Activated naive CD4-positive, alpha-beta T cell treated with anti-CD3 and anti-CD28 coated beads for 36 hours (primary cell): ENCODE measurements around the gene JAZF1. TPM values are rescaled to one million over a fixed set of nuclear protein-coding genes. Genes with fewer than 3 reads are reported as not detected.
"Not testable (repeated sequence)": the region's sequence is repeated elsewhere in the genome, so short reads cannot be mapped to it uniquely, and the experiment has no call there.

Experiments
- CTCF ChIA-PET: fragments of 350-600 bp; sonication (Branson Sonifier 250); formaldehyde crosslinking; loops from one replicate; lab custom pipeline; 2021; ENCODE audit warnings: antibody characterized with exemption; lab: Charles Lee
- DNase-seq: peaks from one replicate; pipeline ENCODE4 v3.0.0-alpha.2; 2020
- H3K27ac Mint-ChIP-seq: one replicate; pipeline ENCODE4 v1.8.0; 2021; ENCODE audit warnings: mild to moderate bottlenecking, mixed read lengths
- H3K27me3 Mint-ChIP-seq: one replicate; pipeline ENCODE4 v1.8.0; 2021; ENCODE audit warnings: low read depth, mixed read lengths
- H3K36me3 Mint-ChIP-seq: one replicate; pipeline ENCODE4 v1.8.0; 2021; ENCODE audit warnings: low read depth, mixed read lengths
- H3K4me1 Mint-ChIP-seq: one replicate; pipeline ENCODE4 v1.8.0; 2021; ENCODE audit warnings: low read depth, mixed read lengths
- H3K4me3 Mint-ChIP-seq: one replicate; pipeline ENCODE4 v1.8.0; 2021; ENCODE audit warnings: mild to moderate bottlenecking, moderate library complexity, mixed read lengths
- H3K9me3 Mint-ChIP-seq: one replicate; pipeline ENCODE4 v1.8.0; 2021; ENCODE audit warnings: mixed read lengths
- intact Hi-C: fragments of 100-400 bp; cut with micrococcal nuclease; formaldehyde crosslinking; loops from one replicate; pipeline ENCODE4 v1.15.1; 2023
- total RNA-seq, 2 experiments: library from RNA; stranded (reverse); gene quantifications; one replicate each; pipeline ENCODE4 v1.2.3, GENCODE V29; 2021

The JAZF1 gene
- total RNA-seq, 2 experiments from 2014 or later, result 3.4 to 4.7 TPM

DNA sequence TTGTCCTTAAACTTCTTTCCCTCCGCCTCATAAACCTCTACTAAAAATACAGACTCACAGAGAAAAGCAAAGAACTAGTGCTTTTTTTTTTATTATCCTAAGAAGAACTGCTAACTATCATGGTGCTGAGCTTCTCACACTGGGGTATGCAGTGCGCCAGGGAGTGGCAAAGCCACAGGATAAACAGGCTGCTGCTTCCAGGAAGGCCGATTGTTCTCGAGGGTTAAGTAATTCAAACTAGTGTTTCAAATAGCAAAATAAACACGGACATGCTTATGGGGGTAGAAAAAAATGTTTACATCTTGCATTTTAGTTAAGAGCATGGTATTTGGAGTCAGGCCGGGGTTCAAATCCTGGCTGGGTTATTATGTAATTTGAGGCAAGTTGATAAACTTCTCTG is 283.6 kb downstream of the JAZF1 start:
- no peaks in the 10 kb centered on the region for H3K27me3 Mint-ChIP-seq
- no peak overlapping the region for H3K27ac Mint-ChIP-seq
- no peaks in the 10 kb centered on the region for H3K9me3 Mint-ChIP-seq
- peaks cover 6% of the 10 kb centered on the region for H3K36me3 Mint-ChIP-seq
- no peak for DNase-seq
- H3K4me1 Mint-ChIP-seq, result peaks cover 35% of the 10 kb centered on the region
- CTCF ChIA-PET, result no interaction called here
- H3K4me3 Mint-ChIP-seq, result no peak overlapping the region
- intact Hi-C loops, result no loop called here

DNA sequence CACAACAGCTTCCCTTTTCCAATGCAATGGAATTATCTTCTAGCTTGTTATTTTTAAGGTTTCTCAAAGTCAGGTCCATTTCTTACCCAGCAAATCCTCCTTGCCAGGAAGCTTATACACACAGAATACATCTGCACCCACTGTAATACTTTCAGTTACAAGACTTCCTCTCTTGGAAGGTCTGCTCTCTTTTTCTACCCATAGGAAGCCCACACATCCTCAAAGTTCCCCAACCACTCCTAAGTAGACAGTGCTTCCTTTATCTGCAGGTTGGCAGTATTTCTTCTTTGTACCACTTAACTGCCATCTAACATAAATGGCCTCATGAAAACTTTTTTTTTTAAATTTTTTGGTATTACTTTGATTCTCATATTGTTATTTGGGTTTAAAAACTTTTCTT is 285.0 kb downstream of the JAZF1 start:
- Mint-ChIP-seq H3K9me3 (no peaks in the 10 kb centered on the region), H3K27me3 (no peaks in the 10 kb centered on the region), H3K4me1 (peaks cover 27% of the 10 kb centered on the region), H3K4me3 (no peak overlapping the region), H3K36me3 (peaks cover 6% of the 10 kb centered on the region), H3K27ac (no peak overlapping the region)
- CTCF ChIA-PET, result interaction anchor here (1.0 kb wide), 1 partner anchor 16 kb away, joined by 3 read pairs; no protein-coding TSS in a partner anchor
- no peak for DNase-seq
- intact Hi-C loops, result no loop called here

DNA sequence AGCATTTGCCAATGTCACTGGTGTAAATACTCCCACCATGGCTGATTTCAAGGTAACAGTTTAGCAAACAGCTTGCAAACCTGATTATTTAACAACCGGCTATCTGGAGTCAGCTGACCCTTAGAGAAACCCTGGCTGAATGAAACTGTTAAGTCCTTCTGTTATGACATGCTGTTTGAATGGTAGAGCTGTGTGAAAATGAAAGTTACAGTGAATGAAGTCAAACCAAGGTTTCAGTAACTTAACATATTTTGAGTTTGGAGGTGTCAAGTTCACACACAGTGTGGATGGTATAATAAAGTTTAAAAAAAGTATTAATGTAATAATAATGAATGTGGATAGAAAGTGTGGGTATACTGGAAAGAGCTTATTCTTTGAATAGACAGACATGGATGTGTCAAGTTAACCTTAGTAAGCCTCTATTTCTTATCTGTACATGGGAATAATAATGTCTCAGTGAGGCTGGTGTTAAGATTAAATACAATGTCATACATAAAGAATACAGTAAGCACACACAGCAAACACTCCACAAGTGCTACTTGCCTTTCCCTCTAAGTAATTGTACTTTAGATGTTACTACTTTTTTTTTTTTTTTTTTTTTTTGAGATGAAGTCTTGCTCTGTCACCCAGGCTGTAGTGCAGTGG is 290.3 kb downstream of the JAZF1 start:
- intact Hi-C loops, result no loop called here
- H3K27me3 Mint-ChIP-seq, result no peaks in the 10 kb centered on the region
- CTCF ChIA-PET, result no interaction called here
- H3K36me3 Mint-ChIP-seq, result peaks cover 10% of the 10 kb centered on the region
- H3K4me3 Mint-ChIP-seq, result no peak overlapping the region
- peaks cover 2% of the 10 kb centered on the region for H3K9me3 Mint-ChIP-seq
- H3K27ac Mint-ChIP-seq, result no peak overlapping the region
- DNase-seq, result no peak
- peaks cover under 1% of the 10 kb centered on the region for H3K4me1 Mint-ChIP-seq

DNA sequence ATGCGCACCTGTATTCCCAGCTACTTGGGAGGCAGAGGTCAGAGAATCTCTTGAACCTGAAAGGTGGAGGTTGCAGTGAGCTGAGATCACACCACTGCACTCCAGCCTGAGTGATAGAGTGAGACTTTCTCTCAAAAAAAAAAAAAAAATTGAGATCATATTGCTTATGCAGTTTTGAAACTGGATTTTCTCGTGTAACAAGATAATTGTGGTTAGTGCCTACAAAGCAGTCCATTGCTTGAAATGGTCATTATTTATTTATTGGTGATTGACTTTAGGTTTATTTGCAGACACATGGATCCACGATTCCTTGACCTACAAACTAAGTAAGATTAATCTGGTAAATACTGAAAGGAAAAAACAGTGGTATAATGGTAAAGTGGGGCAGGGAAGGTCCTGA is 290.8 kb downstream of the JAZF1 start:
- H3K36me3 Mint-ChIP-seq, result peaks cover 10% of the 10 kb centered on the region

DNA sequence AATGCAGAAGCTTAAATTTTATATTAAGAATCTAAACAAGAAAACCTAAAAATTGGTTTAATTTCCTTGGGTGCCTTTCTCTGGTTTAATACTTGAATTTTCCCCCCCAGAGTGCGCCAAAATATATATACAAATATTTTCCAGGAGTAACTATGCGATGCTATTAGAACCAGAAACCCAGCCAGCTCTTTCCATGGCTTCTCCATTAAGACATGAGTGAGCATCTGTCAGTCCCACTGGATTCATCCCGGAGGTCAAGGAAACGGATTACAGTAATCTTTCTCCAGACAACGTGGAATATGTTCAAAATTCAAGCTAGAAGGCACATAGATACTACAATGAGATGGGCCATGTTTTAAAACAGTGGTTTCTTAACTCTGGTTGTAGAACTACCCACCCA is 291.9 kb downstream of the JAZF1 start:
- Mint-ChIP-seq H3K27ac (no peak overlapping the region), H3K27me3 (no peaks in the 10 kb centered on the region), H3K4me3 (no peak overlapping the region), H3K4me1 (no peaks in the 10 kb centered on the region), H3K36me3 (peaks cover 8% of the 10 kb centered on the region), H3K9me3 (peaks cover 2% of the 10 kb centered on the region)
- no peak for DNase-seq
- intact Hi-C loops, result no loop called here
- CTCF ChIA-PET, result interaction anchor here (1.0 kb wide), 1 partner anchor 28 kb away, joined by 3 read pairs; no protein-coding TSS in a partner anchor

More for the DNA sequence above, 290.8 kb downstream of the JAZF1 start:
- no peak for DNase-seq
- H3K4me1 Mint-ChIP-seq, result no peaks in the 10 kb centered on the region
- peaks cover 2% of the 10 kb centered on the region for H3K9me3 Mint-ChIP-seq
- CTCF ChIA-PET, result no interaction called here
- H3K4me3 Mint-ChIP-seq, result no peak overlapping the region
- H3K27me3 Mint-ChIP-seq, result no peaks in the 10 kb centered on the region
- H3K27ac Mint-ChIP-seq, result no peak overlapping the region
- intact Hi-C loops, result no loop called here

DNA sequence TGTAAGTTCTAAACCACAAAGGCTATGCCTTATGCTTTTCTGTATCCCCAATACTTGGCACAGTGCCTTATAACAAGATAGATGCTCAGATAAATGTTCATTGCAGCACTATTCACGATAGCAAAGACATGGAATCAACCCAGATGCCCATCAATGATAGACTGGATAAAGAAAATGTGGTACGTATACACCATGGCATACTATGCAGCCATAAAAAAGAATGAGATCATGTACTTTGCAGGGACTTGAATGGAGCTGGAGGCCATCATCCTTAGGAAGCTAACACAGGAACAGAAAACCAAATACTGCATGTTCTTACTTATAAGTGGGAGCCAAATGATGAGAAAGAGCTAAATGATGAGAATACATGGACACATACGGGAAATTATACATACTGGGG is 293.9 kb downstream of the JAZF1 start:
- CTCF ChIA-PET, H3K4me3 Mint-ChIP-seq, H3K27me3 Mint-ChIP-seq, H3K4me1 Mint-ChIP-seq, H3K9me3 Mint-ChIP-seq, intact Hi-C loops, H3K36me3 Mint-ChIP-seq, H3K27ac Mint-ChIP-seq, DNase-seq: not testable (repeated sequence)

DNA sequence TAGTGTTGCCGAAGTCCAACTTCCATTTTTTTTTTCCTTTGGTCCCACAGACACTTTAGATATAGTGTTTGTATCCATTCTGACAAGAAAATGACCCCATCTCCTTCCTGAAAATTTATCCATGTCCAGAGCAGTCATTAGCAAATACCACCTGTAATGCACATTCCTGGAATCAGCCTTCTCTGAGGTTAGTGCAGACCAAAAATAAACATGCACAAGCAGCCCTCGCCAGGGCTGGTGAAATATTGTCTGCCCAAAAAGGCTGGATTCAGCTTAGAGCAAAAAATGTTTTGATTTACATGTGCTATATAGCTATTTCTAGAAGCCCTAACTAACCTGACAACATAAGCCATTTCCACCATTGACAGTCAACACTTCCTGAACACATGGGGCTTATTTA is 294.9 kb downstream of the JAZF1 start:
- CTCF ChIA-PET, result no interaction called here
- H3K27ac Mint-ChIP-seq, result no peak overlapping the region
- no peak overlapping the region for H3K4me3 Mint-ChIP-seq
- no peaks in the 10 kb centered on the region for H3K4me1 Mint-ChIP-seq
- no peaks in the 10 kb centered on the region for H3K27me3 Mint-ChIP-seq
- H3K9me3 Mint-ChIP-seq, result peaks cover 2% of the 10 kb centered on the region
- no peak for DNase-seq
- H3K36me3 Mint-ChIP-seq, result peaks cover 4% of the 10 kb centered on the region
- intact Hi-C loops, result no loop called here

DNA sequence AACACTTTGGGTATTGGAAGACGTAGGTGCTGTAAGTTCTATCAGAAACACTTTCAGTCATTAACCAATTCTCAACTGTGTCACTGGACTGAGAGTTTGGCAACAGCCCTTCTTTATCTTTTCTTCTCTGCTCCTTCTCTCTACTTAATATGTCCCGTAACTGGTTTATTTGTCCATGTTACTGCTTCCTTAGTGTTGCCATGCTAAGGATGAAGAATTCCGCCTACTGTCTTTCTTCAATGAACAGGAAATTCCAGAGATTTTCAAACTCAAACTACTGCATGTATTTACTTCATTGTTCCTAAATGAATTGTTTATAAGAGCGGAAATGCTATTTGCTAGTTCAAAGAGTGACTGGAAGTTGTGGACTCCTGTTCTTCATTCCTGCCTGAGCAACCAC is 296.9 kb downstream of the JAZF1 start:
- intact Hi-C loops, result no loop called here

DNA sequence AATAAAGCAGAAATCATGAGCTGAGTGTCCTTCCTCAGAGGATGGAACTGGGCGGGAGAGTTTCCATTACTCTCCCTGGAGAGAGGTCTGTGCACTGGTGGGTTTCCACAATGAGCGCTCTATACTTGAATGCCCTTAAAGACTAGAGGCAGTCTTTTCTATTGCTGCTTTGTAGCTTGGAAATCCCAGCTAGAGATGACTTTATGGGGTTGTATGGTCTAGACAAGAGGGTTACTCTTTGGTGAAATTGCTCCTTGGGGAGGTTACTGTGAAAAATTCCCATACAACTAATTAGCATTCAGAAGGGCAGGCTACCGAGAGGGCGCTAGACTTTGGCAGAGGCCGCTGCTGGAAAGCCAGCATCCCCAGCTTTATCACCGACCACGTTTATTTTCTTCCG is 303.8 kb downstream of the JAZF1 start:
- intact Hi-C loops, result no loop called here
- Mint-ChIP-seq H3K4me3 (no peak overlapping the region), H3K27ac (no peak overlapping the region), H3K9me3 (no peaks in the 10 kb centered on the region), H3K4me1 (no peaks in the 10 kb centered on the region), H3K36me3 (no peaks in the 10 kb centered on the region), H3K27me3 (no peaks in the 10 kb centered on the region)
- DNase-seq, result no peak
- CTCF ChIA-PET, result no interaction called here

More for the DNA sequence above, 296.9 kb downstream of the JAZF1 start:
- no peak overlapping the region for H3K4me3 Mint-ChIP-seq
- peaks cover 2% of the 10 kb centered on the region for H3K9me3 Mint-ChIP-seq
- CTCF ChIA-PET, result no interaction called here
- H3K4me1 Mint-ChIP-seq, result no peaks in the 10 kb centered on the region
- H3K27me3 Mint-ChIP-seq, result no peaks in the 10 kb centered on the region
- peaks cover 4% of the 10 kb centered on the region for H3K36me3 Mint-ChIP-seq
- H3K27ac Mint-ChIP-seq, result no peak overlapping the region
- no peak for DNase-seq

DNA sequence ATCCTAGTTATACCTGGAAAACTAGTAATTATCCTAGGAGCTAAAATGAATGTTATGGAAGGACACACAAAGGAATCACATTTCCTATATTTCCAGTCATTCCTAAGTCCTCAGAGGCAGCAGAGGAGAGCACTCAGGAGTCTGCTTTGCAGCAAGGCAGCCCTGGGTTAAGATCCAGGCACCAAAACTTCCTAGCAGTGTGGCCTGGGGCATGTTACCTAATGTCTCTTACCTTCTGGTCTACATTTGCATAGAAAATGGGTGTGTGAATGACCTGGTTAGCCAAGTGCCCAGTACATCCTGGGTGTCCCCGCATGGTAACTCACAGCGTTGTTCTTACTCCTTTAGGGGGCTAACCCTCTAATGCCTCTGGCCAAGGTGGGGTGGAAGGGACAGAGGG is 304.8 kb downstream of the JAZF1 start:
- CTCF ChIA-PET, result no interaction called here
- H3K36me3 Mint-ChIP-seq, result no peaks in the 10 kb centered on the region
- no peaks in the 10 kb centered on the region for H3K27me3 Mint-ChIP-seq
- H3K9me3 Mint-ChIP-seq, result no peaks in the 10 kb centered on the region
- intact Hi-C loops, result no loop called here
- no peak for DNase-seq
- no peak overlapping the region for H3K4me3 Mint-ChIP-seq
- no peaks in the 10 kb centered on the region for H3K4me1 Mint-ChIP-seq
- H3K27ac Mint-ChIP-seq, result no peak overlapping the region

DNA sequence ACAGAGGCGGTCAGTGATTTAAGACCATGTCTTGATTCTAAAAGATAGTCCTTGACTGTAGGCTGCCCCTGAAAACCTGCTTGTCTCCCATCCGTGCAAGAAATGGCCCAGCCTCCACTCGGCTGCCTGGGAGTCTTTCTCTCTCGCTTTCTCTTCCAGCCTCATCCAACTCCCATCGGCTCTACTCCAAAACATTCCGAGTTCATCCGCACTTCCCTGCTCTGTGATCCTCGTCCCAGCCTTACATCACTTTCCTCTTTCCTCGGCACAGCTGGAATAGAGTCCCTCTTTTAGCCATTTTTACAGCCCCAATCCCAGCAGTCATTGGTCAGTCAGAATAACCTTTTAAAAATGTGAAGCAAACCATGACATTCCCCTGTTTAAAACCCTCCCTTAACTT is 305.5 kb downstream of the JAZF1 start:
- DNase-seq, result no peak
- Mint-ChIP-seq H3K4me1 (no peaks in the 10 kb centered on the region), H3K4me3 (no peak overlapping the region), H3K27ac (no peak overlapping the region), H3K9me3 (no peaks in the 10 kb centered on the region), H3K27me3 (no peaks in the 10 kb centered on the region), H3K36me3 (no peaks in the 10 kb centered on the region)
- CTCF ChIA-PET, result no interaction called here
- intact Hi-C loops, result no loop called here

DNA sequence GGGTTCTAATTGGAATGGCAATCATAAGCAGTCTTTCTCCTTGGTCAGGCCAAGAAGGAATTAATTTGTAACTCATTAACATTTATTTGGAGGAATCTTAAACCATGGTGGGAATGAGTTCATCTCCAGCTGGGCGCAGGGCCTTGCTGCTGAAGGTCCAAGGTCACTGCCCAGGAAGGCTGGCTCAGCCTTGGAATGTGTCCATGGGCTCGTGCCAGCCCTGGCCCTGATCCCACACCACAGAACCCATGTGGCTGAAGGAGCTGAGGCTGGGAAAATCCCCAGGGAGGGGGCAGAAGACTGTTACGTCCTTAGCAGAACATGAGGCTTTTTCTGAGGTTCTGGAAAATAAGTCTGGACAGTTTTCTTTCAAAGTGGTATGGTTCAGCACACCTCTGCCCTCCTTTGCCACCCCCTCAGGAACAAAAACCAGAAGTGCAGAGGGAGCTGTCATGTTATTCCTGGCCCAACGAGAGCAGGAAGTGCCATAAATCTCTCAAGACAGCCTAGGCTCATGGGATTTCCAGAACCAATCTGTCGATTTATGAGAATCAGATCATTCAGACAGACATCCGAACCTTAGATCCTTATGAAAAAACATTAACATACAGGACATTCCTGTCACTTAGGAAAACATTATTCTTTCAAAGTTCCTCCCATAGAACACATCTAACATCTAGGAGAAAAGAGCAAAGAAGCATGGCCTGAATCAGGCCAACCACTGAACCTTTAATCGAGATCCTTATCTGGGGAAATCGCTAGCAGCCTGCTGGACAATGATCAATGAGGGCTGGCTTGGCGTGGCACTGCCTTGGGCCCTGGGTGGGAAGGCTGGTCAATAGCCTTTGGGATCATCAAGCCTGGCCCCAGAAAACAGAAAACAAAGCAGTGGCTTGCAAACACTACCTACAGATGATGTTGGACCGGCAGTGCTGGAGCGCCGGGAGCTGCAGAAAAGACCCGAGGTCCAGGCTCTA is 306.3 kb downstream of the JAZF1 start:
- no peaks in the 10 kb centered on the region for H3K27me3 Mint-ChIP-seq
- no peak overlapping the region for H3K4me3 Mint-ChIP-seq
- no peaks in the 10 kb centered on the region for H3K4me1 Mint-ChIP-seq
- no peak for DNase-seq
- CTCF ChIA-PET, result no interaction called here
- H3K27ac Mint-ChIP-seq, result no peak overlapping the region
- H3K9me3 Mint-ChIP-seq, result no peaks in the 10 kb centered on the region
- no peaks in the 10 kb centered on the region for H3K36me3 Mint-ChIP-seq
- intact Hi-C loops, result no loop called here
